ENCODE data around the gene IL1RAPL2. TPM values are rescaled to one million over a fixed set of nuclear protein-coding genes. Genes with fewer than 3 reads are reported as not detected.
"Not testable (repeated sequence)": the region's sequence is repeated elsewhere in the genome, so short reads cannot be mapped to it uniquely, and the experiment has no call there.

Gene IL1RAPL2
- total RNA-seq, 2 experiments from 2014 or later, result not detected

GRCh38 chrX:104961926-104962325 lies 395.9 kb downstream of the IL1RAPL2 start:
- H3K27ac Mint-ChIP-seq, result no peak overlapping the region
- H3K4me3 Mint-ChIP-seq, result no peak overlapping the region
- ChIA-PET POLR2A (no interaction called here), CTCF (no interaction called here)
- no peaks in the 10 kb centered on the region for H3K36me3 Mint-ChIP-seq (ENCODE audit: low read depth)
- H3K9me3 Mint-ChIP-seq (ENCODE audit: low read depth), result no peaks in the 10 kb centered on the region
- ATAC-seq (no peak), DNase-seq (no peak)
- H3K4me1 Mint-ChIP-seq, result no peaks in the 10 kb centered on the region
- no peaks in the 10 kb centered on the region for H3K27me3 Mint-ChIP-seq
- intact Hi-C loops (cut with DNase I, micrococcal nuclease), result no loop called here

DNA sequence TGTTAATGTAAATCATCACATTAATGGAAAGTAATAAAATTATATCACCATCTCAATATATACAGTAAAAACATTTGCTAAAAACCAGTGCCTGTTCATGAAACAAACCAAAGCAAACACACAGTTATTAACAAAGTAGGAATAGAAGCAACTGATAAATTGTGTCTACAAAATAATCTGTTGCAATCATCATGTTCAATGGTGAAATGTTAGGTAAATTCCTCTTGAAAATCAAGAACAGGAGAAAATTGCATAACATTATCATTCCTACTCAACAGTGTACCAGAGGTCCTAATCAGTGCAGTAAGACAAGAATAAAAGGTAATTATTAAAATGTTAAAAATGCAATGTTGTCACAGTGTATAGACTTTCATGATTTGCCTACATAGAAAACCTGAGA lies 402.2 kb downstream of the IL1RAPL2 start:
- CTCF ChIA-PET, result no interaction called here

GRCh38 chrX:104972737-104973136 lies 406.7 kb downstream of the IL1RAPL2 start:
- H3K36me3 Mint-ChIP-seq (ENCODE audit: low read depth), result no peaks in the 10 kb centered on the region

More for the DNA sequence above, 402.2 kb downstream of the IL1RAPL2 start:
- DNase-seq, result no peak
- no peaks in the 10 kb centered on the region for H3K9me3 Mint-ChIP-seq (ENCODE audit: low read depth)
- no peaks in the 10 kb centered on the region for H3K36me3 Mint-ChIP-seq (ENCODE audit: low read depth)
- POLR2A ChIA-PET, result no interaction called here
- no peaks in the 10 kb centered on the region for H3K4me1 Mint-ChIP-seq
- H3K4me3 Mint-ChIP-seq, result no peak overlapping the region
- intact Hi-C loops (cut with DNase I, micrococcal nuclease), result no loop called here
- no peaks in the 10 kb centered on the region for H3K27me3 Mint-ChIP-seq
- no peak overlapping the region for H3K27ac Mint-ChIP-seq
- no peak for ATAC-seq

DNA sequence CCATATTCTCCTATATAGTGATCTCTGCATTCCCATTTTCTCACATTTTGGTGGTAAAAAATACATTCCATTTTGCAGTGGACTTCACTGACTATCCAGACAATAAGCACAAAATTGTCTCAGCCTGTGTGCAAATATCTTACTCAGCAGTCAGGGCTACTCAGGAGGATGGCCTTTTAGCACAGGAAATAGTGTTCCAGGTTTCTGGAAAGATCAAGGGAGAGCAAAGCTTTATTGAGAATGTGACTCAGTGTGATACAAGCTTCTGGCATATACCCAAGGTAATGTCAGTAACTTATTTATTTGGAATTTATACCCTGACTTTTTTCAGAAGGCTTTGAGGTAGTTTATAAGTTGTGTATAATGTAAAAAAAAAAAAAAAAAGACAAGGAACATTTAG lies 421.1 kb downstream of the IL1RAPL2 start:
- intact Hi-C loops (cut with DNase I, micrococcal nuclease), result no loop called here
- ATAC-seq, result no peak
- H3K9me3 Mint-ChIP-seq (ENCODE audit: low read depth), result no peaks in the 10 kb centered on the region
- no peak for DNase-seq
- ChIA-PET CTCF (no interaction called here), POLR2A (no interaction called here)
- H3K27ac Mint-ChIP-seq, result no peak overlapping the region
- no peaks in the 10 kb centered on the region for H3K27me3 Mint-ChIP-seq
- no peaks in the 10 kb centered on the region for H3K36me3 Mint-ChIP-seq (ENCODE audit: low read depth)
- no peak overlapping the region for H3K4me3 Mint-ChIP-seq
- H3K4me1 Mint-ChIP-seq, result no peaks in the 10 kb centered on the region

More at GRCh38 chrX:104972737-104973136, 406.7 kb downstream of the IL1RAPL2 start:
- Mint-ChIP-seq H3K27ac (no peak overlapping the region), H3K9me3 (ENCODE audit: low read depth) (no peaks in the 10 kb centered on the region), H3K4me1 (no peaks in the 10 kb centered on the region), H3K27me3 (no peaks in the 10 kb centered on the region), H3K4me3 (no peak overlapping the region)
- ATAC-seq, result no peak
- DNase-seq, result no peak
- ChIA-PET POLR2A (no interaction called here), CTCF (no interaction called here)
- intact Hi-C loops (cut with DNase I, micrococcal nuclease), result no loop called here

DNA sequence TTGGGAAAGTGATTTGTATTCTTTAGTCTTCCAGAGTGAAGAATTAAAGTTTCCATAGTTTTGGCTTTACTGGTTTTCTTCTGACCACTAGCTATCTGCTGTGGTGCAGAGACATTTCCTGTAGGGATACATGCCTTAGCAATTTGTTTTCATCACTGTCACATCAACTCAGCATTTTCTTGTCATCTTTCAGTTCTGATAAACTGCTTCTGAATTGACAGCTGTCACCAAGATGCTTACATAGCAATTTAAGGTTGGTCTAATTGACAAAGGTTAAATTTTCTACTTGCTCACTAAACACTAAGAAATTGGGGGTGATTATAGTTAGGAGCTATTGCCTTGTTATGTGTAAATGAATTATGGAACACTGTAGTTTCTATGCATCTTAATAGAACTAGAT lies 422.0 kb downstream of the IL1RAPL2 start:
- POLR2A ChIA-PET, result no interaction called here
- DNase-seq (no peak), ATAC-seq (no peak)
- Mint-ChIP-seq H3K27ac (no peak overlapping the region), H3K9me3 (ENCODE audit: low read depth) (no peaks in the 10 kb centered on the region), H3K4me3 (no peak overlapping the region), H3K4me1 (no peaks in the 10 kb centered on the region), H3K36me3 (ENCODE audit: low read depth) (no peaks in the 10 kb centered on the region), H3K27me3 (no peaks in the 10 kb centered on the region)
- intact Hi-C loops (cut with DNase I, micrococcal nuclease), result no loop called here
- CTCF ChIA-PET, result no interaction called here

- Mint-ChIP-seq H3K9me3 (ENCODE audit: low read depth) (no peaks in the 10 kb centered on the region), H3K4me3 (no peak overlapping the region), H3K27me3 (no peaks in the 10 kb centered on the region), H3K27ac (no peak overlapping the region), H3K4me1 (no peaks in the 10 kb centered on the region), H3K36me3 (ENCODE audit: low read depth) (no peaks in the 10 kb centered on the region)
- no peak for ATAC-seq
- no peak for DNase-seq
- intact Hi-C loops (cut with DNase I, micrococcal nuclease), result no loop called here
- ChIA-PET CTCF (no interaction called here), POLR2A (no interaction called here)
Observed at GRCh38 chrX:104995546-104995945, 429.5 kb downstream of the IL1RAPL2 start.

DNA sequence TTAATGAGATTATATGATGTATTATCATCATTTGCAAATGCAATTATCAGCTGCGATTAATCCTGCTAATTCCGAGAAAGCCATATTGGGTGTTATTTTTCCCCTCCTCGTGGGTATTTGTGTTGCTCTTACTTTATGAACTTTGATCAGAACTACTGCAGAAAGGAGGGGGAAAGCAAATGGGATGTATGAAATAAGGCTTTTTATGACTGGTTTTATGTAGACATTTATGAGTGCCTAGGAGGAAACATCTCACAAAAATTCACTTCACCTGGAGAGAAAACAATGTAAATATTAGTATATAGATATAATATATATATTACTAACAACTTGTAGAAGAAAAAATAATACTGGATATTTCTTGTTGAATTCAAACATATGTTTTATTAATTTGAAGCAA lies 440.1 kb downstream of the IL1RAPL2 start:
- Mint-ChIP-seq H3K9me3 (ENCODE audit: low read depth) (no peaks in the 10 kb centered on the region), H3K36me3 (ENCODE audit: low read depth) (no peaks in the 10 kb centered on the region), H3K4me3 (no peak overlapping the region), H3K4me1 (no peaks in the 10 kb centered on the region), H3K27me3 (no peaks in the 10 kb centered on the region), H3K27ac (no peak overlapping the region)
- intact Hi-C loops (cut with DNase I, micrococcal nuclease), result no loop called here
- ChIA-PET POLR2A (no interaction called here), CTCF (no interaction called here)
- DNase-seq (no peak), ATAC-seq (no peak)

DNA sequence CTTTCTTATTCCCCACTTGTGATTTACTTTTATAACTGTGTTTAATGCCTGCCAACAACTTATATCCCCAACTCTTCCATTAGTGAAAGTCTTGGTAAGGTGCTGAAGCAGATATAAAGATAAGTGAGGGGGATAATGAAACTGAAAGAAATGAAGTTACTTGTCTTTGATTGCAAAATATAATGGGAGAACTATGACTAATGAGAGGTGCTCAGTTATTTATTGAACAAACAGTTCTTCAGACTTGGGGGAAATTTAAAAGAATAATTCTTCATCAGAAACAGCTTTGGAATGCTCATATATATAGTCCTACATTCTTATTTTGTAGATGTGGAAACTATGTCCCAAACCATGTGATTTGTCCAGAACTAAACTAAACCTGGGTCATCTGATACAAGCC lies 441.0 kb downstream of the IL1RAPL2 start:
- Mint-ChIP-seq H3K9me3 (ENCODE audit: low read depth) (no peaks in the 10 kb centered on the region), H3K27ac (no peak overlapping the region), H3K36me3 (ENCODE audit: low read depth) (no peaks in the 10 kb centered on the region), H3K27me3 (no peaks in the 10 kb centered on the region), H3K4me1 (no peaks in the 10 kb centered on the region), H3K4me3 (no peak overlapping the region)
- ATAC-seq (no peak), DNase-seq (no peak)
- intact Hi-C loops (cut with DNase I, micrococcal nuclease), result no loop called here
- POLR2A ChIA-PET, result no interaction called here
- CTCF ChIA-PET, result no interaction called here

- H3K4me3 Mint-ChIP-seq, result no peak overlapping the region
Observed at GRCh38 chrX:105013719-105014118, 447.7 kb downstream of the IL1RAPL2 start.

DNA sequence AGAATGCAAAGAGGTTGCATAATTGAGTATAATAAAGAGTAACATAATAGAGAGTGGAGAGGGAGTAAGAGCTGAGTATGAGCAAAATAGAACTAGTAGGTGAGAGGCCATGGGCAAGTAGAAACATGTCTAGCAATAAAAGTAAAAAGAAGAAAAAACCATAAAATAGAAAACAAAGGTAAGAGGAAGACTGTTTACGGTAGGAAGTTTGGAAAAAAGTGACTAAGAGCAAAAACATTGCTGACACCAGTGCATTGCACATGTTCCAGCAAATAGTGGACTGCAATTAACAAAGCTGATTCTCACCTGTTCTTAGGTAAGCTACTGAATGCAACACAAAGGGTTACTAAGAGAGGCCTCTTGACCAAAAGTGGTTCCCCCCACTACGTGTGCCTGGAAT lies 451.6 kb downstream of the IL1RAPL2 start:
- Mint-ChIP-seq H3K27me3 (no peaks in the 10 kb centered on the region), H3K36me3 (ENCODE audit: low read depth) (no peaks in the 10 kb centered on the region), H3K4me1 (no peaks in the 10 kb centered on the region), H3K4me3 (no peak overlapping the region), H3K27ac (no peak overlapping the region), H3K9me3 (ENCODE audit: low read depth) (no peaks in the 10 kb centered on the region)
- no peak for DNase-seq
- ChIA-PET CTCF (no interaction called here), POLR2A (no interaction called here)
- intact Hi-C loops (cut with DNase I, micrococcal nuclease), result no loop called here
- no peak for ATAC-seq

More at GRCh38 chrX:105013719-105014118, 447.7 kb downstream of the IL1RAPL2 start:
- no peaks in the 10 kb centered on the region for H3K36me3 Mint-ChIP-seq (ENCODE audit: low read depth)
- ChIA-PET CTCF (no interaction called here), POLR2A (no interaction called here)
- no peaks in the 10 kb centered on the region for H3K9me3 Mint-ChIP-seq (ENCODE audit: low read depth)
- intact Hi-C loops (cut with DNase I, micrococcal nuclease), result no loop called here
- ATAC-seq, result no peak
- no peaks in the 10 kb centered on the region for H3K4me1 Mint-ChIP-seq
- H3K27ac Mint-ChIP-seq, result no peak overlapping the region
- no peak for DNase-seq
- H3K27me3 Mint-ChIP-seq, result no peaks in the 10 kb centered on the region

DNA sequence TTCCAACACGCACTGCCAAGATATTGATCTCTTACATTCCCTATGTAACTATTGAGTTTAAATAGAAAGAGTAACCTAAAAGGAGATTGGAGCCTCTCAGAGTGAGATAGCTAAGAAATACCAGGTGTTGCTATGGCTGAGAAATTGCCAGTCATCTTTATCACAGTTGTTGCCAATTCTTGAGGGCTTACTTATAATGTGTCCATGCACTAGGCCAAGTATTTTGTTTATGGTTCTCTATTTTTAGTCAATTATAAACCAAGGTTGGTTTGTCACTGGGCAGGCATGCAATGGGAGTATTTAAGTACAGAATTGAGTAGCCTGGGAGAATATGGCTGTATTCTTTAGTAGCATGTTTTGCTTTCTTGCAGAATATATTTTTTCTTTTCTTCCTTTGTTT lies 452.9 kb downstream of the IL1RAPL2 start:
- DNase-seq, result no peak
- Mint-ChIP-seq H3K36me3 (ENCODE audit: low read depth) (no peaks in the 10 kb centered on the region), H3K4me1 (no peaks in the 10 kb centered on the region), H3K27ac (no peak overlapping the region), H3K27me3 (no peaks in the 10 kb centered on the region), H3K9me3 (ENCODE audit: low read depth) (no peaks in the 10 kb centered on the region), H3K4me3 (no peak overlapping the region)
- POLR2A ChIA-PET, result no interaction called here
- no peak for ATAC-seq
- CTCF ChIA-PET, result no interaction called here
- intact Hi-C loops (cut with DNase I, micrococcal nuclease), result no loop called here

DNA sequence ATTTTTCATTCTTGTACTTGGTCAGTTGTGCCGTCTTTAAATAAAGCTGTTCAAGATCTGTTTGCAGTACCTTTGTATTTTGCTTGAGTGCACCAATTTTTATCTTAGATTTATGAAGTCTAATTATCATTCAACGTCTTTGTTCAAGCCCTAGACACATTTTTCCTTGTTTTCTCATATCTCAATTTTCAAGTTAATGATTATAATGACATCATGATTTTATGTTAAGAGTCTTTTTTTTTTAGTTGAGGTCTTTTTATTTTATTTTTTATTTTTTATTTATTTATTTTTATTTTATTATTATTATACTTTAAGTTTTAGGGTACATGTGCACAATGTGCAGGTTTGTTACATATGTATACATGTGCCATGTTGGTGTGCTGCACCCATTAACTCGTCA lies 463.0 kb downstream of the IL1RAPL2 start:
- POLR2A ChIA-PET; intact Hi-C loops (cut with DNase I, micrococcal nuclease); DNase-seq; H3K27ac Mint-ChIP-seq; H3K9me3 Mint-ChIP-seq (ENCODE audit: low read depth); H3K36me3 Mint-ChIP-seq (ENCODE audit: low read depth); ATAC-seq; H3K4me1 Mint-ChIP-seq; CTCF ChIA-PET; H3K4me3 Mint-ChIP-seq; H3K27me3 Mint-ChIP-seq: not testable (repeated sequence)

- CTCF ChIA-PET, result no interaction called here
- Mint-ChIP-seq H3K27ac (no peak overlapping the region), H3K9me3 (ENCODE audit: low read depth) (no peaks in the 10 kb centered on the region), H3K36me3 (ENCODE audit: low read depth) (no peaks in the 10 kb centered on the region), H3K27me3 (no peaks in the 10 kb centered on the region), H3K4me1 (no peaks in the 10 kb centered on the region), H3K4me3 (no peak overlapping the region)
- POLR2A ChIA-PET, result no interaction called here
- intact Hi-C loops (cut with DNase I, micrococcal nuclease), result no loop called here
- no peak for ATAC-seq
- no peak for DNase-seq
Observed at GRCh38 chrX:105038672-105039328, 472.8 kb downstream of the IL1RAPL2 start.

Data from activated CD4-positive, alpha-beta T cell treated with anti-CD3 and anti-CD28 coated beads for 36 hours (primary cell).